ENCODE results near the gene TPPP.
"Not testable (repeated sequence)": the region's sequence is repeated elsewhere in the genome, so short reads cannot be mapped to it uniquely, and the experiment has no call there.

TPPP gene

GRCh38 chr5:633501-633955, 59.6 kb downstream of the TPPP start:
- H3K9me2 ChIP-seq (replicated peaks; ENCODE audit: control insufficient read depth, low read length): no peaks in the 10 kb centered on the region
- H3K4me2 ChIP-seq (ENCODE audit: low read length): no peak overlapping the region
- no peak overlapping the region for H3K27ac ChIP-seq (ENCODE audit: low read depth, low read length)
- TF ChIP-seq CTCF (IDR thresholded peaks at IDR 0.05; ENCODE audit: low read depth, low read length, poor library complexity, severe bottlenecking) (no peak), EZH2phosphoT487 (IDR thresholded peaks at IDR 0.05; ENCODE audit: borderline replicate concordance, low read length) (no peak)
- H3K9me3 ChIP-seq (ENCODE audit: control insufficient read depth, insufficient read depth, low read length): no peaks in the 10 kb centered on the region
- no peaks in the 10 kb centered on the region for H3K4me1 ChIP-seq (ENCODE audit: control insufficient read depth, low read length)
- no peaks in the 10 kb centered on the region; the same call in 1 of the 2 replicates for H3F3A ChIP-seq (ENCODE audit: control insufficient read depth, insufficient read depth)
- no peaks in the 10 kb centered on the region for H3K27me3 ChIP-seq (ENCODE audit: control insufficient read depth, low read length)
- peaks cover 49% of the 10 kb centered on the region for H3K36me3 ChIP-seq (ENCODE audit: control insufficient read depth, low read length)
- H3K4me3 ChIP-seq (ENCODE audit: low read length): no peak overlapping the region
- peaks cover 4% of the 10 kb centered on the region; the same call in 1 of the 2 replicates for H3K79me2 ChIP-seq (ENCODE audit: control insufficient read depth, low read length)
- no peaks in the 10 kb centered on the region for H4K20me1 ChIP-seq (ENCODE audit: control insufficient read depth, insufficient read depth, low read depth, low read length)

DNA sequence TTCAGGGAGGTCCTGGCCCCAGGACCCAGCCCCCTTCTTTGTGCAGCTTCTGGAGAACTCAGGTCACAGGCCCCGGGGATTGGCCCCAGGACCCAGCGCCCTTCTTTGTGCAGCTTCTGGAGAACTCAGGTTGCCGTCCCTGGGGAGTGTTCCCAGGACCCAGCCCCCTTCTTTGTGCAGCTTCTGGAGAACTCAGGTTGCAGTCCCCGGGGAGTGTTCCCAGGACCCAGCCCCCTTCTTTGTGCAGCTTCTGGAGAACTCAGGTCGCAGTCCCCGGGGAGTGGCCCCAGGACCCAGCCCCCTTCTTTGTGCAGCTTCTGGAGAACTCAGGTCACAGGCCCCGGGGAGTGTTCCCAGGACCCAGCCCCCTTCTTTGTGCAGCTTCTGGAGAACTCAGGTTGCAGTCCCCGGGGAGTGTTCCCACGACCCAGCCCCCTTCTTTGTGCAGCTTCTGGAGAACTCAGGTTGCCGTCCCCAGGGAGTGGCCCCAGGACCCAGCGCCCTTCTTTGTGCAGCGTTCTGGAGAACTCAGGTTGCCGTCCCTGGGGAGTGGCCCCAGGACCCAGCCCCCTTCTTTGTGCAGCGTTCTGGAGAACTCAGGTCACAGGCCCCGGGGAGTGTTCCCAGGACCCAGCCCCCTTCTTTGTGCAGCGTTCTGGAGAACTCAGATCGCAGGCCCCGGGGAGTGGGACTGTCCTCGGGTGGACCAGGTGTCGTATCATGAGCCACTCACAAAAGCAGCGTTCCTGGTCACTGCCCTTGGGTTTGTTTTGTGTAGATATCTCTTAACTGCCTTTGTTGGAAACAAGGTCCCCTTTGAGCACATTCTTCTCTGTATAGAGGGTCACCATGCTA, 64.6 kb downstream of the TPPP start:
- not testable (repeated sequence) for H3K9me2 ChIP-seq (replicated peaks; ENCODE audit: control insufficient read depth, low read length); H3F3A ChIP-seq (ENCODE audit: control insufficient read depth, insufficient read depth); H4K20me1 ChIP-seq (ENCODE audit: control insufficient read depth, insufficient read depth, low read depth, low read length); H3K79me2 ChIP-seq (ENCODE audit: control insufficient read depth, low read length); H3K4me1 ChIP-seq (ENCODE audit: control insufficient read depth, low read length); H3K4me3 ChIP-seq (ENCODE audit: low read length); H3K27me3 ChIP-seq (ENCODE audit: control insufficient read depth, low read length); H3K4me2 ChIP-seq (ENCODE audit: low read length); H3K27ac ChIP-seq (ENCODE audit: low read depth, low read length); H3K9me3 ChIP-seq (ENCODE audit: control insufficient read depth, insufficient read depth, low read length)
- peaks cover 55% of the 10 kb centered on the region for H3K36me3 ChIP-seq (ENCODE audit: control insufficient read depth, low read length)

DNA sequence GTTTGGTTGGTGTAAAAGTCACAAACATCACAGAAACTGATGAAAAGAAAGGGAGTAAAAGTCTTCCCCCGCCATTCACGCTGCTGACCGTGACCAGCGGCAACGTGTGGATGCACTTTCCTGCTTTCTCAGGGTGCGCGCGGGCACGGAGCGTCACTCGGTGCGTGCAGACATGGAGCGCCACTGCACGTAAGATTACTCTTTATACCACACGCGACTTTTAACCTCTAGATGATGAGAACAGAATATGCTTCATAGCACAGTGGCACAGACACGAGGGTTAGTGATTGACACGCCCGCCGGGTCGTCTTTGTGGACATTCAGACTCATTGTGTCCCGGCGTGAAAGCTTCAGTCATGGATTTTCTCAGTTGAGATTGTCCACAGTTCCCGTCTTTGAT, 65.3 kb downstream of the TPPP start:
- H3K9me2 ChIP-seq (replicated peaks; ENCODE audit: control insufficient read depth, low read length): no peaks in the 10 kb centered on the region
- H3K36me3 ChIP-seq (ENCODE audit: control insufficient read depth, low read length): peaks cover 53% of the 10 kb centered on the region
- H3K9me3 ChIP-seq (ENCODE audit: control insufficient read depth, insufficient read depth, low read length): no peaks in the 10 kb centered on the region
- peaks cover 7% of the 10 kb centered on the region; the same call in 1 of the 2 replicates for H3K79me2 ChIP-seq (ENCODE audit: control insufficient read depth, low read length)
- no peak for TF ChIP-seq CTCF (IDR thresholded peaks at IDR 0.05; ENCODE audit: low read depth, low read length, poor library complexity, severe bottlenecking)
- no peak for TF ChIP-seq EZH2phosphoT487 (IDR thresholded peaks at IDR 0.05; ENCODE audit: borderline replicate concordance, low read length)
- H3K27me3 ChIP-seq (ENCODE audit: control insufficient read depth, low read length): no peaks in the 10 kb centered on the region
- H4K20me1 ChIP-seq (ENCODE audit: control insufficient read depth, insufficient read depth, low read depth, low read length): no peaks in the 10 kb centered on the region
- H3K4me1 ChIP-seq (ENCODE audit: control insufficient read depth, low read length): no peaks in the 10 kb centered on the region
- no peaks in the 10 kb centered on the region for H3F3A ChIP-seq (ENCODE audit: control insufficient read depth, insufficient read depth)
- H3K27ac ChIP-seq (ENCODE audit: low read depth, low read length): no peak overlapping the region
- H3K4me3 ChIP-seq (ENCODE audit: low read length): no peak overlapping the region
- no peak overlapping the region for H3K4me2 ChIP-seq (ENCODE audit: low read length)

- Histone ChIP-seq H3K4me2 (ENCODE audit: low read length) (no peak overlapping the region), H3K27me3 (ENCODE audit: control insufficient read depth, low read length) (no peaks in the 10 kb centered on the region), H3K36me3 (ENCODE audit: control insufficient read depth, low read length) (peaks cover 58% of the 10 kb centered on the region), H3K9me2 (replicated peaks; ENCODE audit: control insufficient read depth, low read length) (no peaks in the 10 kb centered on the region), H3F3A (ENCODE audit: control insufficient read depth, insufficient read depth) (no peaks in the 10 kb centered on the region), H4K20me1 (ENCODE audit: control insufficient read depth, insufficient read depth, low read depth, low read length) (no peaks in the 10 kb centered on the region), H3K9me3 (ENCODE audit: control insufficient read depth, insufficient read depth, low read length) (no peaks in the 10 kb centered on the region), H3K79me2 (ENCODE audit: control insufficient read depth, low read length) (peaks cover 7% of the 10 kb centered on the region; the same call in 1 of the 2 replicates), H3K4me1 (ENCODE audit: control insufficient read depth, low read length) (no peaks in the 10 kb centered on the region), H3K4me3 (ENCODE audit: low read length) (no peak overlapping the region), H3K27ac (ENCODE audit: low read depth, low read length) (no peak overlapping the region)
- TF ChIP-seq CTCF (IDR thresholded peaks at IDR 0.05; ENCODE audit: low read depth, low read length, poor library complexity, severe bottlenecking) (no peak), EZH2phosphoT487 (IDR thresholded peaks at IDR 0.05; ENCODE audit: borderline replicate concordance, low read length) (no peak)
These were observed 66.3 kb downstream of the TPPP start for GRCh38 chr5:626850-627249.

Measured in DOHH2 (cell line).